ENCODE measurements around the gene ZNF76. TPM values are rescaled to one million over a fixed set of nuclear protein-coding genes. Genes with fewer than 3 reads are reported as not detected.

Gene ZNF76
- polyA plus RNA-seq, 1 donor from 2014 or later: 26.3 TPM

DNA sequence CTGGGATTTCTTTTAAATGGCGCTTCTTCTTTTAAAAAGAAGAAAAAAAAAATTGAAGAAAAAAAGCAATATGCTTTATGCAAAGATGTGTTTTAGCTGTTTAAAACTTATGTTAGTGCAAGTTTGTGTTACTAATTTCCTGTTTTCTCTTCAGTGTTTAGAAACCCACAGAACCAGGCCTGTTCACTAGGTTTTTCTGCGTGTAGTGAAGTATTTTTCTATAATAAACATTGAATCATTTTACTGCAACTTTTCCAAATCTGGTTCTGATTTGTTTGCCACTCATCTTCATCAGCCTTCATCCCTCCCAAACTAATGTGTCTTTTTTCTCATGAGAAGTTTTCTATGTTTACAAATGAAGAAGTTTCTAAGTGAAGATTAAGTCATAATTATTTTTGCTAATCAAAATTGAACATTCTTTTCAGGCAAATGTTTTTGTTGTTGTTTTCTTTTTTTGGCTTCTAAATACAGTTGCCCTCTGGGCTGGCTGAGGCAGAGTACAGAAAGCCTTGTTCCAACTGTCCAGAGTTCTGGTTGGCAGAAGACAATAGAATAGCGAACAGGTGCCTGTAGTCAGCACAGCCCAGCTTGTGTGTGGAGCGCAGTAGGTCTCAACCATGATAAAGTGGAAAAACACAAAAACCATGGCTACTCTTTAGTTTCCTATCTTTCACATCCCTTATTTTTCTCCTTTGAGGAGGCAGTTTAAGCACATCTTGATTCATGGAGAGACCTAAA lies 14.5 kb downstream of the ZNF76 start:
- Histone ChIP-seq H3K9me2 (ENCODE audit: insufficient read depth, low read length) (no peaks in the 10 kb centered on the region), H3F3A (ENCODE audit: insufficient read depth, low read length, poor library complexity, severe bottlenecking) (no peaks in the 10 kb centered on the region), H4K20me1 (ENCODE audit: insufficient read depth) (no peaks in the 10 kb centered on the region), H3K4me2 (ENCODE audit: low read length) (no peak overlapping the region), H3K4me3 (ENCODE audit: low read length) (no peak overlapping the region), H2AFZ (ENCODE audit: low read depth, low read length) (no peak overlapping the region), H3K27me3 (ENCODE audit: insufficient read depth, low read depth, low read length) (no peaks in the 10 kb centered on the region), H3K9me3 (ENCODE audit: low read length) (no peaks in the 10 kb centered on the region), H3K79me2 (replicated peaks; ENCODE audit: insufficient read depth, low read length) (no peaks in the 10 kb centered on the region), H3K36me3 (ENCODE audit: insufficient read depth, low read length) (no peaks in the 10 kb centered on the region), H3K27ac (ENCODE audit: low read length) (no peak overlapping the region), H3K9ac (ENCODE audit: low read length) (no peak overlapping the region)
- TF ChIP-seq TAF1 (IDR thresholded peaks at IDR 0.05; ENCODE audit: low read depth): no peak
- TF ChIP-seq EZH2 (IDR thresholded peaks at IDR 0.05; ENCODE audit: borderline replicate concordance, insufficient read depth, low read length, poor library complexity, severe bottlenecking): no peak
- no peak for TF ChIP-seq POLR2AphosphoS5 (IDR thresholded peaks at IDR 0.05)
- TF ChIP-seq EP300 (conservative IDR thresholded peaks at IDR 0.05; ENCODE audit: poor library complexity, severe bottlenecking): no peak
- no peak for TF ChIP-seq MXI1 (conservative IDR thresholded peaks at IDR 0.05; ENCODE audit: poor library complexity, severe bottlenecking)
- no peak for TF ChIP-seq SMC3 (conservative IDR thresholded peaks at IDR 0.05; ENCODE audit: poor library complexity)
- TF ChIP-seq, protein P1, sequence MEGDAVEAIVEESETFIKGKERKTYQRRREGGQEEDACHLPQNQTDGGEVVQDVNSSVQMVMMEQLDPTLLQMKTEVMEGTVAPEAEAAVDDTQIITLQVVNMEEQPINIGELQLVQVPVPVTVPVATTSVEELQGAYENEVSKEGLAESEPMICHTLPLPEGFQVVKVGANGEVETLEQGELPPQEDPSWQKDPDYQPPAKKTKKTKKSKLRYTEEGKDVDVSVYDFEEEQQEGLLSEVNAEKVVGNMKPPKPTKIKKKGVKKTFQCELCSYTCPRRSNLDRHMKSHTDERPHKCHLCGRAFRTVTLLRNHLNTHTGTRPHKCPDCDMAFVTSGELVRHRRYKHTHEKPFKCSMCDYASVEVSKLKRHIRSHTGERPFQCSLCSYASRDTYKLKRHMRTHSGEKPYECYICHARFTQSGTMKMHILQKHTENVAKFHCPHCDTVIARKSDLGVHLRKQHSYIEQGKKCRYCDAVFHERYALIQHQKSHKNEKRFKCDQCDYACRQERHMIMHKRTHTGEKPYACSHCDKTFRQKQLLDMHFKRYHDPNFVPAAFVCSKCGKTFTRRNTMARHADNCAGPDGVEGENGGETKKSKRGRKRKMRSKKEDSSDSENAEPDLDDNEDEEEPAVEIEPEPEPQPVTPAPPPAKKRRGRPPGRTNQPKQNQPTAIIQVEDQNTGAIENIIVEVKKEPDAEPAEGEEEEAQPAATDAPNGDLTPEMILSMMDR (IDR thresholded peaks at IDR 0.05; ENCODE audit: poor library complexity, severe bottlenecking): no peak
- TF ChIP-seq, protein P2, sequence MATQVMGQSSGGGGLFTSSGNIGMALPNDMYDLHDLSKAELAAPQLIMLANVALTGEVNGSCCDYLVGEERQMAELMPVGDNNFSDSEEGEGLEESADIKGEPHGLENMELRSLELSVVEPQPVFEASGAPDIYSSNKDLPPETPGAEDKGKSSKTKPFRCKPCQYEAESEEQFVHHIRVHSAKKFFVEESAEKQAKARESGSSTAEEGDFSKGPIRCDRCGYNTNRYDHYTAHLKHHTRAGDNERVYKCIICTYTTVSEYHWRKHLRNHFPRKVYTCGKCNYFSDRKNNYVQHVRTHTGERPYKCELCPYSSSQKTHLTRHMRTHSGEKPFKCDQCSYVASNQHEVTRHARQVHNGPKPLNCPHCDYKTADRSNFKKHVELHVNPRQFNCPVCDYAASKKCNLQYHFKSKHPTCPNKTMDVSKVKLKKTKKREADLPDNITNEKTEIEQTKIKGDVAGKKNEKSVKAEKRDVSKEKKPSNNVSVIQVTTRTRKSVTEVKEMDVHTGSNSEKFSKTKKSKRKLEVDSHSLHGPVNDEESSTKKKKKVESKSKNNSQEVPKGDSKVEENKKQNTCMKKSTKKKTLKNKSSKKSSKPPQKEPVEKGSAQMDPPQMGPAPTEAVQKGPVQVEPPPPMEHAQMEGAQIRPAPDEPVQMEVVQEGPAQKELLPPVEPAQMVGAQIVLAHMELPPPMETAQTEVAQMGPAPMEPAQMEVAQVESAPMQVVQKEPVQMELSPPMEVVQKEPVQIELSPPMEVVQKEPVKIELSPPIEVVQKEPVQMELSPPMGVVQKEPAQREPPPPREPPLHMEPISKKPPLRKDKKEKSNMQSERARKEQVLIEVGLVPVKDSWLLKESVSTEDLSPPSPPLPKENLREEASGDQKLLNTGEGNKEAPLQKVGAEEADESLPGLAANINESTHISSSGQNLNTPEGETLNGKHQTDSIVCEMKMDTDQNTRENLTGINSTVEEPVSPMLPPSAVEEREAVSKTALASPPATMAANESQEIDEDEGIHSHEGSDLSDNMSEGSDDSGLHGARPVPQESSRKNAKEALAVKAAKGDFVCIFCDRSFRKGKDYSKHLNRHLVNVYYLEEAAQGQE (IDR thresholded peaks at IDR 0.05; ENCODE audit: borderline replicate concordance): no peak
- TF ChIP-seq RAD21 (conservative IDR thresholded peaks at IDR 0.05): no peak

DNA sequence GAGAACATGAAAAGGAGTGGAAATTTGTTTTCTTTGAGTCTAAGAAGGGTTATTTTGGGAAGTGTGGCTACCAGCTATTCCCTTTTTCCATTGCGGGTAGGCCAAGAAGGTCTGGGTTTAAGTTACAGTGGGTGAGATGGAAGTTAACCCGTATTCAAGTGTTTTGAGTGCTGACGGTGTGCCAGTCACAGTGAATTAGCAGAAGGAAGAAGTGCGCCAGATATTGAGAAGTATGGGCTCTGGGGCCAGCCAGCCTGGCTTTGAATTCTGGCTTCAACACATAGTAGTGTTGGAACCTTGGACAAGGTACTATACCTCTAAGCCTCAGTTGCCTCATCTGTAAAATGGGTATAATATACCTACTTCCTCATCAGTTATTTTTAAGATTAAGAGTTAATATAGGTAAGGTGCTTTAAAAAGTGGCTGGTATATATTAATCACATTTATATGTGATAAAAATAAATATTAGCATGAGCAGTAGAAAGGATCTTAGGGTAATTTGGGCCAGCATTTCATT lies 16.3 kb downstream of the ZNF76 start:
- no peak for TF ChIP-seq POLR2AphosphoS5 (IDR thresholded peaks at IDR 0.05)
- TF ChIP-seq, protein P1 (IDR thresholded peaks at IDR 0.05; ENCODE audit: poor library complexity, severe bottlenecking): no peak
- TF ChIP-seq MXI1 (conservative IDR thresholded peaks at IDR 0.05; ENCODE audit: poor library complexity, severe bottlenecking): no peak
- no peak for TF ChIP-seq TAF1 (IDR thresholded peaks at IDR 0.05; ENCODE audit: low read depth)
- no peak for TF ChIP-seq SMC3 (conservative IDR thresholded peaks at IDR 0.05; ENCODE audit: poor library complexity)
- TF ChIP-seq, protein P2 (IDR thresholded peaks at IDR 0.05; ENCODE audit: borderline replicate concordance): no peak
- no peak for TF ChIP-seq EP300 (conservative IDR thresholded peaks at IDR 0.05; ENCODE audit: poor library complexity, severe bottlenecking)
- no peak for TF ChIP-seq RAD21 (conservative IDR thresholded peaks at IDR 0.05)
- TF ChIP-seq EZH2 (IDR thresholded peaks at IDR 0.05; ENCODE audit: borderline replicate concordance, insufficient read depth, low read length, poor library complexity, severe bottlenecking): no peak
- Histone ChIP-seq H3K27ac (ENCODE audit: low read length) (no peak overlapping the region), H3K36me3 (ENCODE audit: insufficient read depth, low read length) (no peaks in the 10 kb centered on the region), H3K4me2 (ENCODE audit: low read length) (no peak overlapping the region), H4K20me1 (ENCODE audit: insufficient read depth) (no peaks in the 10 kb centered on the region), H3K9me3 (ENCODE audit: low read length) (no peaks in the 10 kb centered on the region), H3K27me3 (ENCODE audit: insufficient read depth, low read depth, low read length) (no peaks in the 10 kb centered on the region), H3K79me2 (replicated peaks; ENCODE audit: insufficient read depth, low read length) (no peaks in the 10 kb centered on the region), H3K4me3 (ENCODE audit: low read length) (no peak overlapping the region), H2AFZ (ENCODE audit: low read depth, low read length) (no peak overlapping the region), H3K9ac (ENCODE audit: low read length) (no peak overlapping the region), H3F3A (ENCODE audit: insufficient read depth, low read length, poor library complexity, severe bottlenecking) (no peaks in the 10 kb centered on the region), H3K9me2 (ENCODE audit: insufficient read depth, low read length) (no peaks in the 10 kb centered on the region)
